HepG2 (cell line): Measurements from ENCODE around the gene ARPC1A. TPM values are rescaled to one million over a fixed set of nuclear protein-coding genes. Genes with fewer than 3 reads are reported as not detected.

ENCODE experiments used
- ATF7 ChIP-seq, 2 experiments: fragments of 450-650 bp in 1 of 2; sonication (generic) in 1 of 2; formaldehyde crosslinking in 1 of 2; IDR thresholded peaks; 2 replicates each; pipeline versions ENCODE4 v1.4.0 to v1.6.1; 2016 to 2020; ENCODE audit warnings: antibody characterized with exemption in 1 of 2, mild to moderate bottlenecking in 1 of 2, missing genetic modification reagents in 1 of 2
- ETV6 ChIP-seq: sonication (generic); formaldehyde crosslinking; conservative IDR thresholded peaks from 2 replicates; pipeline ENCODE4 v1.4.0; 2020; ENCODE audit warnings: missing genetic modification reagents
- LCORL ChIP-seq, 2 experiments: fragments of 450-650 bp in 1 of 2; sonication (generic) in 1 of 2; formaldehyde crosslinking in 1 of 2; IDR thresholded peaks; 2 replicates each; pipeline versions ENCODE4 v1.5.0 to v1.6.1; 2017 to 2020; ENCODE audit warnings: antibody characterized with exemption in 1 of 2, missing genetic modification reagents in 1 of 2
- MAZ ChIP-seq, 2 experiments: sonication (generic) in 1 of 2; formaldehyde crosslinking in 1 of 2; IDR thresholded peaks; 2 replicates each; pipeline versions ENCODE4 v1.5.0 to v1.6.1; 2012 to 2020; ENCODE audit warnings: low read depth in 2 of 2, mild to moderate bottlenecking in 2 of 2, borderline replicate concordance in 1 of 2, improper control_type of control experiment in 1 of 2, low read length in 1 of 2, missing genetic modification reagents in 1 of 2, moderate library complexity in 1 of 2
- NFE2L1 ChIP-seq: sonication (generic); formaldehyde crosslinking; IDR thresholded peaks from 2 replicates; pipeline ENCODE4 v1.4.0; 2020; ENCODE audit warnings: missing genetic modification reagents, mild to moderate bottlenecking, borderline replicate concordance
- REL ChIP-seq: sonication (generic); formaldehyde crosslinking; conservative IDR thresholded peaks from 2 replicates; pipeline ENCODE4 v1.8.0; 2022; ENCODE audit warnings: mild to moderate bottlenecking, missing genetic modification reagents, moderate library complexity
- TSC22D2 ChIP-seq: sonication (generic); formaldehyde crosslinking; IDR thresholded peaks from 2 replicates; pipeline ENCODE4 v1.5.1; 2020; ENCODE audit warnings: missing genetic modification reagents, mild to moderate bottlenecking, borderline replicate concordance
- ZFP41 ChIP-seq: sonication (generic); formaldehyde crosslinking; IDR thresholded peaks from 2 replicates; pipeline ENCODE4 v1.4.0; 2020; ENCODE audit warnings: mild to moderate bottlenecking, missing genetic modification reagents, borderline replicate concordance
- ZNF383 ChIP-seq: sonication (generic); formaldehyde crosslinking; IDR thresholded peaks from 2 replicates; pipeline ENCODE4 v1.4.0; 2020; ENCODE audit warnings: missing genetic modification reagents, mild to moderate bottlenecking, borderline replicate concordance
- ZNF737 ChIP-seq: sonication (generic); formaldehyde crosslinking; IDR thresholded peaks from 2 replicates; pipeline ENCODE4 v1.5.0; 2020; ENCODE audit warnings: missing genetic modification reagents, mild to moderate bottlenecking, borderline replicate concordance
- polyA plus RNA-seq, 8 experiments: library from polyadenylated mRNA; depleted of rRNA in 3 of 8; stranded (reverse) in 7 of 8; unstranded in 1 of 8; fragments of >200 nt; fragmentation: Illumina TruSeq in 4 of 8; extraction: Trizol in 4 of 8; gene quantifications; 2 replicates each; pipeline versions ENCODE4 v1.2.1 to v1.2.3, GENCODE V29; 2011 to 2016; ENCODE audit warnings: low read depth in 4 of 8, missing spikeins in 1 of 8, mixed read lengths in 1 of 8; ENCODE audit not compliant: insufficient read depth in 1 of 8
- total RNA-seq, 5 experiments: library from RNA; depleted of rRNA; stranded (reverse); fragments of >200 nt; fragmentation: Illumina TruSeq; extraction: Trizol; gene quantifications; 2 replicates each; pipeline ENCODE4 v1.2.3, GENCODE V29; 2016; ENCODE audit warnings: low read depth in 1 of 5
- TF ChIP-seq, protein P1 (sequence below), 2 experiments: sonication (generic) in 1 of 2; formaldehyde crosslinking in 1 of 2; IDR thresholded peaks; 2 replicates each; pipeline versions ENCODE4 v1.4.0 to v1.6.1; 2016 to 2020; ENCODE audit warnings: borderline replicate concordance in 1 of 2, low read depth in 1 of 2, mild to moderate bottlenecking in 1 of 2, missing genetic modification reagents in 1 of 2
- TF ChIP-seq, protein P2 (sequence below): sonication (generic); formaldehyde crosslinking; IDR thresholded peaks from 2 replicates; pipeline ENCODE4 v1.9.0; 2021; ENCODE audit warnings: mild to moderate bottlenecking, missing genetic modification reagents
- TF ChIP-seq, protein P3 (sequence below): sonication (generic); formaldehyde crosslinking; IDR thresholded peaks from 2 replicates; pipeline ENCODE4 v1.4.0; 2020; ENCODE audit warnings: missing genetic modification reagents

ARPC1A gene
- total and polyA plus RNA-seq, 2 of the 13 experiments (the other 11 are each of a cell fraction or from before 2014, with no cell fraction given), result 44.3 to 88.5 TPM

DNA sequence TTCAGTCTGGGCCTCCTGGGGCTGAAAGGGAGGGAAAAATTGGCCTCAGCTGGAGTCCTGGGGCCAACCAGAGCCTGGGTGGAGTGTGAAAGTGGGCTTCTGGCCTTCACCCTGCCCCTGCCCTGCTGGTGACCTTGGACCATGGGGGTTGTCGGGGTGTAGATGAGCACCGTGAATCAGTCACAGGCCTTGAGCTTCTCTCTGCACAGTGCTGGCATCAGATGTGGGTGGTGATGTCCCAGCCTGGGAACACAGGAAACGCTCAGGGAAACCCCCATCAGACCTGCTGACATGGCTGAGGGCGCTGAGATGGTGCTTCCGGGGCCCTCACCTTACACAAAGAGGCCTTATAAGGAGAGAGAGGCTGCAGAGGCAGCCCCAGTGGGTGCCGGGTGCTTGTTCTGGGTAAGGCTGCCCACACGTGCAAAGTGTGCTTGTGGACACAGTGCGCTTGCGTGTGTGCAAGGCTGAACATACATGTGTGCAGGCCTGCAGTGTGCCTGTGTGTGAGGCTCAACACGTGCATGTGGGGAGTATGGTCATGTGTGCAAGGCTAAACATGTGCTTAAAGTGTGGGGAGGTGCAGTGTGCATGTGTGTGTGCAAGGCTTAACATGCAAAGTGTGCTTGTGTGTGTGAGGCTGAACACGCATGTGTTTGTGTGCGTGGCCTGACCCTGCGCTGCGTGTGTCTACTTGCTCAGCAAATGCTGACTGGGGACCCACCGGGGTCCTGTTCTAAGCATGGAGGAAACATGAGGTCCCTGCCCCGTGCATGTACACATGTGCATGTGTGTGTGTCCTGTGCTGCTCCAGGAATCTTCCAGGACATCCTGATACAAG, 55.3 kb downstream of the ARPC1A start (continued):
- no peak for TF ChIP-seq ATF7 (IDR thresholded peaks at IDR 0.05)
- no peak for TF ChIP-seq ATF7 (CRISPR knock-in tag; IDR thresholded peaks at IDR 0.05)
- no peak for TF ChIP-seq LCORL (IDR thresholded peaks at IDR 0.05)
- TF ChIP-seq LCORL (CRISPR knock-in tag; IDR thresholded peaks at IDR 0.05), result peak; percentile 50; the same call in 1 of the 2 replicates
- TF ChIP-seq TSC22D2 (CRISPR knock-in tag), result no peak
- TF ChIP-seq REL (CRISPR knock-in tag), result no peak
- no peak for TF ChIP-seq NFE2L1 (CRISPR knock-in tag)
- no peak for TF ChIP-seq ETV6 (CRISPR knock-in tag)
- TF ChIP-seq ZNF383 (CRISPR knock-in tag), result no peak
- TF ChIP-seq ZNF737 (CRISPR knock-in tag), result no peak
- TF ChIP-seq, protein P1, sequence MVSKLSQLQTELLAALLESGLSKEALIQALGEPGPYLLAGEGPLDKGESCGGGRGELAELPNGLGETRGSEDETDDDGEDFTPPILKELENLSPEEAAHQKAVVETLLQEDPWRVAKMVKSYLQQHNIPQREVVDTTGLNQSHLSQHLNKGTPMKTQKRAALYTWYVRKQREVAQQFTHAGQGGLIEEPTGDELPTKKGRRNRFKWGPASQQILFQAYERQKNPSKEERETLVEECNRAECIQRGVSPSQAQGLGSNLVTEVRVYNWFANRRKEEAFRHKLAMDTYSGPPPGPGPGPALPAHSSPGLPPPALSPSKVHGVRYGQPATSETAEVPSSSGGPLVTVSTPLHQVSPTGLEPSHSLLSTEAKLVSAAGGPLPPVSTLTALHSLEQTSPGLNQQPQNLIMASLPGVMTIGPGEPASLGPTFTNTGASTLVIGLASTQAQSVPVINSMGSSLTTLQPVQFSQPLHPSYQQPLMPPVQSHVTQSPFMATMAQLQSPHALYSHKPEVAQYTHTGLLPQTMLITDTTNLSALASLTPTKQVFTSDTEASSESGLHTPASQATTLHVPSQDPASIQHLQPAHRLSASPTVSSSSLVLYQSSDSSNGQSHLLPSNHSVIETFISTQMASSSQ (IDR thresholded peaks at IDR 0.05; ENCODE audit: low read depth), result no peak
- TF ChIP-seq, protein P1 (CRISPR knock-in tag; IDR thresholded peaks at IDR 0.05; ENCODE audit: borderline replicate concordance), result no peak
- TF ChIP-seq, protein P2, sequence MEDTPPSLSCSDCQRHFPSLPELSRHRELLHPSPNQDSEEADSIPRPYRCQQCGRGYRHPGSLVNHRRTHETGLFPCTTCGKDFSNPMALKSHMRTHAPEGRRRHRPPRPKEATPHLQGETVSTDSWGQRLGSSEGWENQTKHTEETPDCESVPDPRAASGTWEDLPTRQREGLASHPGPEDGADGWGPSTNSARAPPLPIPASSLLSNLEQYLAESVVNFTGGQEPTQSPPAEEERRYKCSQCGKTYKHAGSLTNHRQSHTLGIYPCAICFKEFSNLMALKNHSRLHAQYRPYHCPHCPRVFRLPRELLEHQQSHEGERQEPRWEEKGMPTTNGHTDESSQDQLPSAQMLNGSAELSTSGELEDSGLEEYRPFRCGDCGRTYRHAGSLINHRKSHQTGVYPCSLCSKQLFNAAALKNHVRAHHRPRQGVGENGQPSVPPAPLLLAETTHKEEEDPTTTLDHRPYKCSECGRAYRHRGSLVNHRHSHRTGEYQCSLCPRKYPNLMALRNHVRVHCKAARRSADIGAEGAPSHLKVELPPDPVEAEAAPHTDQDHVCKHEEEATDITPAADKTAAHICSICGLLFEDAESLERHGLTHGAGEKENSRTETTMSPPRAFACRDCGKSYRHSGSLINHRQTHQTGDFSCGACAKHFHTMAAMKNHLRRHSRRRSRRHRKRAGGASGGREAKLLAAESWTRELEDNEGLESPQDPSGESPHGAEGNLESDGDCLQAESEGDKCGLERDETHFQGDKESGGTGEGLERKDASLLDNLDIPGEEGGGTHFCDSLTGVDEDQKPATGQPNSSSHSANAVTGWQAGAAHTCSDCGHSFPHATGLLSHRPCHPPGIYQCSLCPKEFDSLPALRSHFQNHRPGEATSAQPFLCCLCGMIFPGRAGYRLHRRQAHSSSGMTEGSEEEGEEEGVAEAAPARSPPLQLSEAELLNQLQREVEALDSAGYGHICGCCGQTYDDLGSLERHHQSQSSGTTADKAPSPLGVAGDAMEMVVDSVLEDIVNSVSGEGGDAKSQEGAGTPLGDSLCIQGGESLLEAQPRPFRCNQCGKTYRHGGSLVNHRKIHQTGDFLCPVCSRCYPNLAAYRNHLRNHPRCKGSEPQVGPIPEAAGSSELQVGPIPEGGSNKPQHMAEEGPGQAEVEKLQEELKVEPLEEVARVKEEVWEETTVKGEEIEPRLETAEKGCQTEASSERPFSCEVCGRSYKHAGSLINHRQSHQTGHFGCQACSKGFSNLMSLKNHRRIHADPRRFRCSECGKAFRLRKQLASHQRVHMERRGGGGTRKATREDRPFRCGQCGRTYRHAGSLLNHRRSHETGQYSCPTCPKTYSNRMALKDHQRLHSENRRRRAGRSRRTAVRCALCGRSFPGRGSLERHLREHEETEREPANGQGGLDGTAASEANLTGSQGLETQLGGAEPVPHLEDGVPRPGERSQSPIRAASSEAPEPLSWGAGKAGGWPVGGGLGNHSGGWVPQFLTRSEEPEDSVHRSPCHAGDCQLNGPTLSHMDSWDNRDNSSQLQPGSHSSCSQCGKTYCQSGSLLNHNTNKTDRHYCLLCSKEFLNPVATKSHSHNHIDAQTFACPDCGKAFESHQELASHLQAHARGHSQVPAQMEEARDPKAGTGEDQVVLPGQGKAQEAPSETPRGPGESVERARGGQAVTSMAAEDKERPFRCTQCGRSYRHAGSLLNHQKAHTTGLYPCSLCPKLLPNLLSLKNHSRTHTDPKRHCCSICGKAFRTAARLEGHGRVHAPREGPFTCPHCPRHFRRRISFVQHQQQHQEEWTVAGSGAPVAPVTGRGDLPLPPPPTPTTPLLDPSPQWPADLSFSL (CRISPR knock-in tag), result no peak
- no peak for TF ChIP-seq ZFP41 (CRISPR knock-in tag)
- TF ChIP-seq, protein P3, sequence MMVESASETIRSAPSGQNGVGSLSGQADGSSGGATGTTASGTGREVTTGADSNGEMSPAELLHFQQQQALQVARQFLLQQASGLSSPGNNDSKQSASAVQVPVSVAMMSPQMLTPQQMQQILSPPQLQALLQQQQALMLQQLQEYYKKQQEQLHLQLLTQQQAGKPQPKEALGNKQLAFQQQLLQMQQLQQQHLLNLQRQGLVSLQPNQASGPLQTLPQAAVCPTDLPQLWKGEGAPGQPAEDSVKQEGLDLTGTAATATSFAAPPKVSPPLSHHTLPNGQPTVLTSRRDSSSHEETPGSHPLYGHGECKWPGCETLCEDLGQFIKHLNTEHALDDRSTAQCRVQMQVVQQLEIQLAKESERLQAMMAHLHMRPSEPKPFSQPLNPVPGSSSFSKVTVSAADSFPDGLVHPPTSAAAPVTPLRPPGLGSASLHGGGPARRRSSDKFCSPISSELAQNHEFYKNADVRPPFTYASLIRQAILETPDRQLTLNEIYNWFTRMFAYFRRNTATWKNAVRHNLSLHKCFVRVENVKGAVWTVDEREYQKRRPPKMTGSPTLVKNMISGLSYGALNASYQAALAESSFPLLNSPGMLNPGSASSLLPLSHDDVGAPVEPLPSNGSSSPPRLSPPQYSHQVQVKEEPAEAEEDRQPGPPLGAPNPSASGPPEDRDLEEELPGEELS (CRISPR knock-in tag), result 0 out of 2 replicates have a peak, but pooled peaks have one; percentile 47
- no peak; the same call in 1 of the 2 replicates for TF ChIP-seq MAZ (IDR thresholded peaks at IDR 0.05; ENCODE audit: borderline replicate concordance, low read depth, low read length)
- no peak for TF ChIP-seq MAZ (CRISPR knock-in tag; IDR thresholded peaks at IDR 0.05; ENCODE audit: low read depth)
